Ascending aorta (tissue), 2 donors: ENCODE data around the gene FAHD2A. TPM values are rescaled to one million over a fixed set of nuclear protein-coding genes. Genes with fewer than 3 reads are reported as not detected.

Experiments used
- DNase-seq, 2 donors: peaks; one replicate each; pipeline ENCODE4 v3.0.0-alpha.2; 2019; ENCODE audit warnings: low spot score in 2 of 2
- H3K27ac ChIP-seq, 2 donors: fragments of 200-600 bp; sonication (generic); one replicate each; pipeline ENCODE4 v1.5.1; 2016 to 2017; ENCODE audit warnings: mild to moderate bottlenecking in 1 of 2
- H3K27me3 ChIP-seq: fragments of 200-600 bp; sonication (generic); one replicate; pipeline ENCODE4 v1.5.1; 2017
- H3K36me3 ChIP-seq, 2 donors: fragments of 200-600 bp; sonication (generic); one replicate each; pipeline ENCODE4 v1.5.1; 2016
- H3K4me1 ChIP-seq, 2 donors: fragments of 200-600 bp; sonication (generic); one replicate each; pipeline ENCODE4 v1.5.1; 2016 to 2017; ENCODE audit warnings: mild to moderate bottlenecking in 1 of 2
- H3K4me3 ChIP-seq, 2 donors: fragments of 200-600 bp; sonication (generic); one replicate each; pipeline ENCODE4 v1.5.1; 2016 to 2017; ENCODE audit warnings: mild to moderate bottlenecking in 1 of 2
- H3K9me3 ChIP-seq, 2 donors: fragments of 200-600 bp; sonication (generic); one replicate each; pipeline ENCODE4 v1.5.1; 2016
- CTCF ChIP-seq, 3 experiments: fragments of 200-600 bp in 2 of 3; fragments of 450-650 bp in 1 of 3; sonication (generic) in 2 of 3; IDR thresholded peaks; one replicate each; pipeline ENCODE4 v1.5.1; 2016 to 2019; ENCODE audit warnings: antibody characterized with exemption in 3 of 3, mild to moderate bottlenecking in 1 of 3, moderate library complexity in 1 of 3
- intact Hi-C: fragments of 100-400 bp; cut with DNase I; formaldehyde crosslinking; loops from one replicate; pipeline ENCODE4 v1.15.1; 2023
- total RNA-seq: library from RNA; depleted of rRNA; stranded (reverse); fragments of >200 nt; gene quantifications from one replicate; pipeline ENCODE4 v1.1.0, GENCODE V29; 2016

FAHD2A gene
- total RNA-seq, 1 donor from 2014 or later = 54.0 TPM

GRCh38 chr2:95362486-95362885 is 40.0 kb upstream of the FAHD2A start:
- no peaks in the 10 kb centered on the region for H3K27me3 ChIP-seq
- no peak for TF ChIP-seq CTCF (IDR thresholded peaks at IDR 0.05)
- no peaks in the 10 kb centered on the region for H3K4me1 ChIP-seq
- no peaks in the 10 kb centered on the region for H3K36me3 ChIP-seq
- no peak overlapping the region for H3K4me3 ChIP-seq
- DNase-seq = peak in 1 of 2 donors; percentile 45
- intact Hi-C loops = no loop called here
- no peak overlapping the region for H3K27ac ChIP-seq
- H3K9me3 ChIP-seq = no peaks in the 10 kb centered on the region

DNA sequence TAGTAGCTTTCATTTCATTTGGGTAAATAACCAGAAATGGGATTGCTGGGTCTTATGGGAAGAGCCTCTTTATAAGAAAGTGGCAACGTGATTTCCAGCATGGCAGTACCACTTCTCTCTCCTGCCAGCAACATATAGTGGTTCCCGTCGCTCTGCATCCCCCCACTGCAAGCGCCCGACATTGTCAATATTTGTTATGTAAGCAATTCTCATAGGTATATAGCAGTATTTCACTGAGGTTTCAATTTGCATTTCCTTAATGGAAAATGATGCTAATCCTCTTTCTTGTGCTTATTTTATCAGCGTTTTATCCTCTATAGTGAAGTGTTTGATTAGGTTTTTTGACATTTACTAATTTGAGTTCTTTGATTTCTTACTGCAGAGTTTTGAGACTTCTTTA is 36.0 kb upstream of the FAHD2A start:
- intact Hi-C loops = no loop called here
- TF ChIP-seq CTCF (IDR thresholded peaks at IDR 0.05) = no peak
- H3K27ac ChIP-seq = no peak overlapping the region
- no peaks in the 10 kb centered on the region for H3K36me3 ChIP-seq
- DNase-seq = no peak
- no peaks in the 10 kb centered on the region for H3K4me1 ChIP-seq
- no peaks in the 10 kb centered on the region for H3K9me3 ChIP-seq
- H3K4me3 ChIP-seq = no peak overlapping the region
- H3K27me3 ChIP-seq = no peaks in the 10 kb centered on the region

- Histone ChIP-seq H3K27ac (no peak overlapping the region), H3K4me3 (no peak overlapping the region), H3K36me3 (peaks cover 0 to 11% of the 10 kb centered on the region in 2 donors), H3K27me3 (no peaks in the 10 kb centered on the region), H3K4me1 (no peaks in the 10 kb centered on the region), H3K9me3 (no peaks in the 10 kb centered on the region)
- intact Hi-C loops = no loop called here
- DNase-seq = peak in 1 of 2 donors; percentile 35
- no peak for TF ChIP-seq CTCF (IDR thresholded peaks at IDR 0.05)
These were observed 30.2 kb upstream of the FAHD2A start for GRCh38 chr2:95372216-95372829.

- Histone ChIP-seq H3K4me3 (no peak overlapping the region), H3K36me3 (peaks cover 0 to 12% of the 10 kb centered on the region in 2 donors), H3K9me3 (no peaks in the 10 kb centered on the region), H3K4me1 (no peaks in the 10 kb centered on the region), H3K27ac (no peak overlapping the region), H3K27me3 (no peaks in the 10 kb centered on the region)
- intact Hi-C loops = no loop called here
- no peak for TF ChIP-seq CTCF (IDR thresholded peaks at IDR 0.05)
- peak in 1 of 2 donors; percentile 19 for DNase-seq
These were observed 29.7 kb upstream of the FAHD2A start for GRCh38 chr2:95372845-95373244.

DNA sequence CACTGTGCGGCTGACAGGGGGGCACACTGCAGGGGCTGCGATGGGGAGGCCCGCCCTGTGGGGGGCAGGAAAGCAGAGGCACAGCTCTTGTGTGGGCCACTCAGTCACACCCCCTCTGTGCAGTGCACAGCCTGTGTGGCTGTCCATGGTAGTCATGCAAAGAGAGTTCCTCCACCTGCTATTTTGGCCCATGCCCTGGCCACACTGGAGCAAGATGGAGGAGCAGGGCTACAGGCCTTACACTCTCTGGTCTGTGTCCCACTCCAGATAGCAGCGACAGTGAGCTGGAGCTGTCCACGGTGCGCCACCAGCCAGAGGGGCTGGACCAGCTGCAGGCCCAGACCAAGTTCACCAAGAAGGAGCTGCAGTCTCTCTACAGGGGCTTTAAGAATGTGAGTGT is 28.5 kb upstream of the FAHD2A start:
- Histone ChIP-seq H3K27me3 (no peaks in the 10 kb centered on the region), H3K4me3 (no peak overlapping the region), H3K4me1 (no peaks in the 10 kb centered on the region), H3K9me3 (no peaks in the 10 kb centered on the region), H3K36me3 (peaks cover 0 to 12% of the 10 kb centered on the region in 2 donors), H3K27ac (no peak overlapping the region)
- peak in 1 of 2 donors; percentile 12 for DNase-seq
- intact Hi-C loops = no loop called here
- no peak for TF ChIP-seq CTCF (IDR thresholded peaks at IDR 0.05)
